NB4 (cell line): ENCODE data around the gene PRRT1B.

Source experiments
- DNase-seq: peaks from one replicate; pipeline ENCODE4 v3.0.0; 2010; ENCODE audit warnings: low read depth
- H3K4me3 ChIP-seq: one replicate; pipeline ENCODE4 v1.5.1; 2011; ENCODE audit warnings: mild to moderate bottlenecking, low read depth, low read length, moderate library complexity
- MYC ChIP-seq: IDR thresholded peaks from 2 replicates; pipeline ENCODE4 v1.6.1; 2011; ENCODE audit warnings: low read depth, low read length
- POLR2A ChIP-seq: IDR thresholded peaks from 2 replicates; pipeline ENCODE4 v1.6.1; 2011; ENCODE audit warnings: mild to moderate bottlenecking; ENCODE audit not compliant: insufficient read length; ENCODE audit errors: extremely low read depth
- TF ChIP-seq, protein P1 (sequence below): IDR thresholded peaks from 2 replicates; pipeline ENCODE4 v1.6.1; 2011; ENCODE audit warnings: low read depth, low read length
- TF ChIP-seq, protein P2 (sequence below): IDR thresholded peaks from one replicate; pipeline ENCODE4 v1.5.1; 2012; ENCODE audit warnings: low read depth, low read length

Gene PRRT1B

DNA sequence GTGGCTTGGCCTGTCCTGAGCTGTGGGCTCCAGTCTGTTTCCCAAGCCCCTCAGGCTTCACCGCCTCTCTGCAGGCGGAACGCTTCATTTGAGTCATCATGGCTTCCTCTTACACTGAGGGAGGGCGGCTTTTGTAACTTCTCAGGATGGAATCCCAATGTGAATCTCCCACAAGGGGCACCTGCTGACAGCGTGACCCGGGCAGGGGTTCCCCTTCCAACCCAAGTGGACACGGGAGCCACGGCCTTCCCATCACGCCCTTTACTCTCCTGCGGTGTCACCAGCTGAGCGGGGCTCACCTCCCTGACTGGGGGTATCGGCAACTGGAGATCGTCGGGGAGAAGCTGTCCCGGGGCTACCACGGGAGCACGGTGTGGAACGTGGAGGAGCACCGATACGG is 26.8 kb upstream of the PRRT1B start:
- no peak overlapping the region for H3K4me3 ChIP-seq
- DNase-seq = no peak
- TF ChIP-seq MYC = no peak
- TF ChIP-seq, protein P1, sequence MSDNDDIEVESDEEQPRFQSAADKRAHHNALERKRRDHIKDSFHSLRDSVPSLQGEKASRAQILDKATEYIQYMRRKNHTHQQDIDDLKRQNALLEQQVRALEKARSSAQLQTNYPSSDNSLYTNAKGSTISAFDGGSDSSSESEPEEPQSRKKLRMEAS = no peak
- TF ChIP-seq, protein P2, sequence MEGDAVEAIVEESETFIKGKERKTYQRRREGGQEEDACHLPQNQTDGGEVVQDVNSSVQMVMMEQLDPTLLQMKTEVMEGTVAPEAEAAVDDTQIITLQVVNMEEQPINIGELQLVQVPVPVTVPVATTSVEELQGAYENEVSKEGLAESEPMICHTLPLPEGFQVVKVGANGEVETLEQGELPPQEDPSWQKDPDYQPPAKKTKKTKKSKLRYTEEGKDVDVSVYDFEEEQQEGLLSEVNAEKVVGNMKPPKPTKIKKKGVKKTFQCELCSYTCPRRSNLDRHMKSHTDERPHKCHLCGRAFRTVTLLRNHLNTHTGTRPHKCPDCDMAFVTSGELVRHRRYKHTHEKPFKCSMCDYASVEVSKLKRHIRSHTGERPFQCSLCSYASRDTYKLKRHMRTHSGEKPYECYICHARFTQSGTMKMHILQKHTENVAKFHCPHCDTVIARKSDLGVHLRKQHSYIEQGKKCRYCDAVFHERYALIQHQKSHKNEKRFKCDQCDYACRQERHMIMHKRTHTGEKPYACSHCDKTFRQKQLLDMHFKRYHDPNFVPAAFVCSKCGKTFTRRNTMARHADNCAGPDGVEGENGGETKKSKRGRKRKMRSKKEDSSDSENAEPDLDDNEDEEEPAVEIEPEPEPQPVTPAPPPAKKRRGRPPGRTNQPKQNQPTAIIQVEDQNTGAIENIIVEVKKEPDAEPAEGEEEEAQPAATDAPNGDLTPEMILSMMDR = no peak
- TF ChIP-seq POLR2A = no peak

DNA sequence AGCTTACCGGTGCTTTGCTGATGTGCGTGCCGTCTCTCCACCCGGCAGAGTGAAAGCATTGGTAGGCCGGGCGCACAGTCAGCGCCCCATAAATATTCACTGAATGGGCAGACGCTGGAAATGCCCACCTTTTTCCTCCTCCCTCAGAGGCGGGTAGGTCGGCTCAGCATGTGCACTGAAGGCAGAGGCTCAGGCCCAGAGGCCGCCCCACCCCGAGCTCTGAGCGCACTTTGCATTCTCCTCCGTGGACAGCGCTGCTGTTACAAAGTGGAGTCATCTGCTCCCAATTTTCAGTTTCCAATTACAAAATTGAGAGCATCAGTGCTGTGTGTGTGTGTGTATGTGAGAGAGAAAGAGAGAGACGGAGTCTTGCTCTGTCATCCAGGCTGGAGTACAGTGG is 24.8 kb upstream of the PRRT1B start:
- no peak overlapping the region for H3K4me3 ChIP-seq
- TF ChIP-seq, protein P1 = no peak
- TF ChIP-seq POLR2A (no peak), MYC (no peak)
- TF ChIP-seq, protein P2 = no peak
- DNase-seq = no peak

DNA sequence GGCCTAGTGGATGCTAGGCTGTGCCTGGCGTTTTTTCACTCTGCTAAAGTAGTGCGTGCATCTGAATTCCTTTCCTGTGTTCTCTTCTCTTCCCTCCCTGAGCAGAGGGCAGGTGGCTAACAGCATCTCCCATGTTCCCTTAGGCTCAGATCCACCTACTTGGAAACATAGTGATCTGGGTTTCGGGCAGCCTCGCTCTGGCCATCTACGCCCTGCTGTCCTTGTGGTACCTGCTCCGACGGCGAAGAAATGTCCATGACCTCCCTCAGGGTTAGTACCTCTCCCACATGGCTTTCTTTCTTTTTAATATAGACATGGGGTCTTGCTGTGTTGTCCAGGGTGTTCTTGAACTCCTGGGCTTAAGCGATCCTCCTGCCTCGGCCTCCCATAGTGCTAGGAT is 24.1 kb upstream of the PRRT1B start:
- TF ChIP-seq, protein P2 = no peak
- no peak for TF ChIP-seq MYC
- TF ChIP-seq, protein P1 = no peak
- no peak for TF ChIP-seq POLR2A
- DNase-seq = no peak
- no peak overlapping the region for H3K4me3 ChIP-seq

DNA sequence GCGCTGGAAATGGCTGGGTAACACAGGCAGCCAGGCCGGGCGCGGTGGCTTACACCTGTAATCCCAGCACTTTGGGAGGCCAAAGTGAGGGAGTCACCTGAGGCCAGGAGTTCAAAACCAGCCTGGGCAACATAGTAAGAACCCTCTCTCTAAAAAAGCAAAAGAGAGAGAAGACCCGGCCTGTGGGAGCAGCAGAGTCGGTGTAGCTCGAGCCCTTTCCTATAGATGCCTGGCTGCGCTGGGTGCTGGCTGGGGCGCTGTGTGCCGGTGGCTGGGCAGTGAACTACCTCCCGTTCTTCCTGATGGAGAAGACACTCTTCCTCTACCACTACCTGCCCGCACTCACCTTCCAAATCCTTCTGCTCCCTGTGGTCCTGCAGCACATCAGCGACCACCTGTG is 23.5 kb upstream of the PRRT1B start:
- DNase-seq = no peak
- no peak for TF ChIP-seq MYC
- TF ChIP-seq POLR2A = no peak
- TF ChIP-seq, protein P1 = no peak
- TF ChIP-seq, protein P2 = no peak
- no peak overlapping the region for H3K4me3 ChIP-seq

DNA sequence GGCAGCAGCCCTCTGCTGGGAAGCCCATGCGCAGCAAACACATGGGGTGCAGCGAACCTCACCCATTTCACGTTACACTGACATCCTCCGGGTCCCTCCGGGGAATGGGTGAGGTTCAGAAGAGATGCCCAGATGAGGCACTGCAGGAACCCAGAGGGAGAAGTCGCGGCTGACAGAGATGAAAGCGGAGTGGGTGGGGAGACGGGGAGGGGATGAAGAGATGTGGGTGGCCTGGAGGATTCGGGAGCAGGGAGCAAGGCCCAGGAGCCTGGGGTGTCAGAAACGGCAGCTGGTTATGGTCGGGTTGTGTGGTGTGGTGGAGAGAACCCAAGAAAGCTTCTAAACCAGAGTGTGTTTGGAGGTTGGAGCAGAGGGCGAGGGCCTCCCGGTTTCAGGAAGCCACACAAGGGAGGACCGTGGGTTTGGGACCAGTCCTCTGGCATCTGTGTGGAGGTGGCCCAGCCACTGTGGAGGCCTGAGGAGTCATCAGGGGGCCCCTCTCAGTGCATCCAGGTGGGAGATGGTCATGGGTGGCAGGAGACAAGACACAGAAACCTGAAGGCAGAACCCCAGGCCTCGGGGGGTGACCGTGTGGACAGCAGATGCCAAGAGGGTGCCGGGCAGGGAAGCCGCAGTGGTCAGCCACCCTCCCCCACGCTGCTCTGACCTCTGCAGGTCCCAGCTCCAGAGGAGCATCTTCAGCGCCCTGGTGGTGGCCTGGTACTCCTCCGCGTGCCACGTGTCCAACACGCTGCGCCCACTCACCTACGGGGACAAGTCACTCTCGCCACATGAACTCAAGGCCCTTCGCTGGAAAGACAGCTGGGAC is 22.9 kb upstream of the PRRT1B start:
- TF ChIP-seq, protein P2 = no peak
- TF ChIP-seq, protein P1 = no peak
- TF ChIP-seq POLR2A (no peak), MYC (no peak)
- DNase-seq = no peak
- H3K4me3 ChIP-seq = no peak overlapping the region

DNA sequence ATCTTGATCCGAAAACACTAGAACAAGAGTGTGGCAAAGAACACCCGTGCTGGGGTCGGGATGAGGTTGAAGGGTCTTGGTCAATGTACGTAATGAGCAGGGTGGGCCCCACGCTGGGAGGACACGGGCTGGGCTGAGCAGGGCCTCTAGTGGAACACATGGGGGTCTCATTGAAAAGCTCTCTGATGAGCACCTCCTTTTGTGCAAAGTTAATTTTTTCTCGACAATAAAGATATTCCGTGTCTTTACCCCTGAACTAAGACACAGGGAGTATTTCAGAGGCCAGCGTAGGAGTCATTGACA is 22.3 kb upstream of the PRRT1B start:
- no peak overlapping the region for H3K4me3 ChIP-seq
- no peak for DNase-seq
- peak; percentile 10 for TF ChIP-seq POLR2A
- no peak for TF ChIP-seq MYC
